Ovary (tissue), 3 donors: ENCODE results near the gene RARS2.

Source experiments
- CTCF ChIP-seq, 3 donors: fragments of 450-650 bp in 2 of 3; fragments of 200-600 bp in 1 of 3; IDR thresholded peaks; one replicate each; pipeline versions ENCODE4 v1.5.1 to v1.8.0; 2016 to 2022; ENCODE audit warnings: antibody characterized with exemption in 3 of 3, mild to moderate bottlenecking in 1 of 3
- EP300 ChIP-seq: sonication (generic); formaldehyde crosslinking; IDR thresholded peaks from one replicate; pipeline ENCODE4 v1.6.1; 2017; ENCODE audit warnings: antibody characterized with exemption
- POLR2A ChIP-seq: fragments of 450-650 bp; IDR thresholded peaks from one replicate; pipeline ENCODE4 v1.6.1; 2017; ENCODE audit warnings: antibody characterized with exemption, mild to moderate bottlenecking, moderate library complexity
- donor health status: DM: no; HTN: no; CAD: no.

GRCh38 chr6:87573307-87574024, 16.3 kb downstream of the RARS2 start:
- TF ChIP-seq CTCF (IDR thresholded peaks at IDR 0.05) (no peak), POLR2A (no peak), EP300 (no peak)
